ENCODE data around the gene THBS3.
"Not testable (repeated sequence)": the region's sequence is repeated elsewhere in the genome, so short reads cannot be mapped to it uniquely, and the experiment has no call there.

Gene THBS3

GRCh38 chr1:155227261-155228095 lies 19.8 kb upstream of the THBS3 start:
- Histone ChIP-seq H3K36me3 (peaks cover 4% of the 10 kb centered on the region; the same call in 1 of the 2 replicates), H3K9me3 (no peaks in the 10 kb centered on the region), H3K27me3 (no peaks in the 10 kb centered on the region), H3K4me1 (peaks cover 8% of the 10 kb centered on the region), H3K4me3 (ENCODE audit: low read depth, low read length) (peak overlapping the region; percentile 70)
- no peak for TF ChIP-seq CTCF (IDR thresholded peaks at IDR 0.05; ENCODE audit: low read depth, low read length)
- peak; percentile 99 for DNase-seq

GRCh38 chr1:155226910-155227260 lies 19.2 kb upstream of the THBS3 start:
- TF ChIP-seq CTCF (IDR thresholded peaks at IDR 0.05; ENCODE audit: low read depth, low read length) = no peak

GRCh38 chr1:155226188-155226909 lies 18.7 kb upstream of the THBS3 start:
- Histone ChIP-seq H3K27me3 (no peaks in the 10 kb centered on the region), H3K9me3 (no peaks in the 10 kb centered on the region), H3K36me3 (peaks cover 4% of the 10 kb centered on the region; the same call in 1 of the 2 replicates), H3K4me1 (peaks cover 8% of the 10 kb centered on the region), H3K4me3 (ENCODE audit: low read depth, low read length) (peak overlapping the region; percentile 70)
- peak; percentile 59 for TF ChIP-seq CTCF (IDR thresholded peaks at IDR 0.05; ENCODE audit: low read depth, low read length)
- DNase-seq = peak; percentile 56

More at GRCh38 chr1:155226910-155227260, 19.2 kb upstream of the THBS3 start:
- H3K9me3 ChIP-seq = no peaks in the 10 kb centered on the region
- peaks cover 8% of the 10 kb centered on the region for H3K4me1 ChIP-seq
- DNase-seq = peak; percentile 67
- H3K27me3 ChIP-seq = no peaks in the 10 kb centered on the region
- peaks cover 4% of the 10 kb centered on the region; the same call in 1 of the 2 replicates for H3K36me3 ChIP-seq
- peak overlapping the region; percentile 70 for H3K4me3 ChIP-seq (ENCODE audit: low read depth, low read length)

- H3K4me1 ChIP-seq; H3K27me3 ChIP-seq; H3K4me3 ChIP-seq (ENCODE audit: low read depth, low read length); DNase-seq; H3K36me3 ChIP-seq; H3K9me3 ChIP-seq: not testable (repeated sequence)
Observed at GRCh38 chr1:155225404-155225759, 17.7 kb upstream of the THBS3 start.

GRCh38 chr1:155223047-155223446 lies 15.3 kb upstream of the THBS3 start:
- H3K36me3 ChIP-seq = peaks cover 4% of the 10 kb centered on the region; the same call in 1 of the 2 replicates
- TF ChIP-seq CTCF (IDR thresholded peaks at IDR 0.05; ENCODE audit: low read depth, low read length) = no peak
- no peaks in the 10 kb centered on the region for H3K9me3 ChIP-seq
- H3K27me3 ChIP-seq = no peaks in the 10 kb centered on the region
- H3K4me1 ChIP-seq = peaks cover 9% of the 10 kb centered on the region
- DNase-seq = no peak
- H3K4me3 ChIP-seq (ENCODE audit: low read depth, low read length) = no peak overlapping the region

- not testable (repeated sequence) for H3K4me1 ChIP-seq, DNase-seq
Observed at GRCh38 chr1:155220211-155220965, 12.7 kb upstream of the THBS3 start.

More at GRCh38 chr1:155220211-155220965, 12.7 kb upstream of the THBS3 start:
- H3K4me3 ChIP-seq (ENCODE audit: low read depth, low read length); H3K27me3 ChIP-seq; H3K36me3 ChIP-seq; H3K9me3 ChIP-seq: not testable (repeated sequence)
